HCT116 (cell line): ENCODE measurements around the gene EXOC4. TPM values are rescaled to one million over a fixed set of nuclear protein-coding genes. Genes with fewer than 3 reads are reported as not detected.

Source experiments
- ATAC-seq: fragments of 200-7000 bp; cut with Tn5 transposase; 2 replicates; pipeline ENCODE4 v1.9.1; 2020; ENCODE audit warnings: mild to moderate bottlenecking, moderate library complexity
- BruUV-seq: library from RNA; stranded (reverse); fragments of 400-500 nt; replicated peaks from 2 replicates; lab custom pipeline; 2021; lab: Mats Ljungman, UMichigan
- CTCF ChIA-PET: fragments of 300-600 bp; sonication (Branson Sonifier 250); formaldehyde crosslinking; loops from one replicate; lab custom pipeline; 2021; ENCODE audit warnings: antibody characterized with exemption; lab: Charles Lee
- POLR2A ChIA-PET: fragments of 300-600, 350-600 bp; sonication (Branson Sonifier 250); formaldehyde crosslinking; loops from one replicate; lab custom pipeline; 2021; ENCODE audit warnings: antibody characterized with exemption; lab: Charles Lee
- RAD21 ChIA-PET, 2 experiments: fragments of 300-600 bp; sonication (Branson Sonifier 250); formaldehyde crosslinking; loops; one replicate each; lab custom pipeline; 2023; ENCODE audit warnings: low total read pairs in 2 of 2; ENCODE audit not compliant: uncharacterized antibody in 2 of 2, unreplicated experiment in 2 of 2, low non-redundant PET in 1 of 2; lab: Charles Lee
- DNase-seq: peaks from one replicate; pipeline ENCODE4 v3.0.0-alpha.2; 2010; ENCODE audit warnings: low read depth, low spot score
- H2AFZ ChIP-seq: fragments of 200-600 bp; shearing (Covaris generic), sonication (generic); 2 replicates; pipeline ENCODE4 v1.6.1; 2017; ENCODE audit warnings: low read depth, mixed run types, mixed read lengths, antibody characterized with exemption, low read length; ENCODE audit not compliant: poor library complexity, severe bottlenecking
- H3K27ac ChIP-seq: 2 replicates; pipeline ENCODE4 v1.5.1; 2012; ENCODE audit warnings: low read depth, low read length
- H3K27me3 ChIP-seq: fragments of 200-600 bp; sonication (generic); 2 replicates; pipeline ENCODE4 v1.6.1; 2016; ENCODE audit warnings: mixed run types, low read length, mixed read lengths; ENCODE audit not compliant: insufficient read depth
- H3K36me3 ChIP-seq, 2 experiments: fragments of 200-500 bp in 1 of 2; fragments of 200-600 bp in 1 of 2; sonication (Bioruptor generic) in 1 of 2; sonication (generic) in 1 of 2; 2 replicates each; pipeline versions ENCODE4 v1.5.1 to v1.6.1; 2014 to 2016; ENCODE audit warnings: low read length in 2 of 2, inconsistent platforms in 1 of 2, mixed read lengths in 1 of 2, mixed run types in 1 of 2; ENCODE audit not compliant: insufficient read depth in 2 of 2, control insufficient read depth in 1 of 2
- H3K4me1 ChIP-seq, 2 experiments: fragments of 200-600 bp in 1 of 2; sonication (generic) in 1 of 2; 2 replicates each; pipeline versions ENCODE4 v1.5.1 to v1.6.1; 2012 to 2017; ENCODE audit warnings: low read length in 2 of 2, inconsistent platforms in 1 of 2, mild to moderate bottlenecking in 1 of 2, mixed read lengths in 1 of 2, mixed run types in 1 of 2, moderate library complexity in 1 of 2; ENCODE audit not compliant: insufficient read depth in 2 of 2, control insufficient read depth in 1 of 2
- H3K4me2 ChIP-seq: fragments of 200-600 bp; sonication (generic); 2 replicates; pipeline ENCODE4 v1.6.1; 2017; ENCODE audit warnings: mixed run types, low read length, mixed read lengths
- H3K4me3 ChIP-seq, 2 experiments: fragments of 200-600 bp in 1 of 2; sonication (generic) in 1 of 2; replicated peaks in 1 of 2; 2 replicates each; pipeline ENCODE4 v1.5.1; 2011 to 2016; ENCODE audit warnings: low read length in 2 of 2, control low read depth in 1 of 2, low read depth in 1 of 2, mild to moderate bottlenecking in 1 of 2, mixed read lengths in 1 of 2, mixed run types in 1 of 2
- H3K79me2 ChIP-seq: fragments of 200-600 bp; sonication (generic); 2 replicates; pipeline ENCODE4 v1.6.1; 2017; ENCODE audit warnings: mild to moderate bottlenecking, mixed run types, low read length, moderate library complexity, mixed read lengths; ENCODE audit not compliant: insufficient read depth
- H3K9ac ChIP-seq: fragments of 200-600 bp; sonication (generic); 2 replicates; pipeline ENCODE4 v1.6.1; 2016; ENCODE audit warnings: low read length, mixed read lengths
- H3K9me2 ChIP-seq: fragments of 200-600 bp; sonication (generic), shearing (Covaris generic); 2 replicates; pipeline ENCODE4 v1.6.1; 2017; ENCODE audit warnings: mixed run types, mild to moderate bottlenecking, moderate library complexity; ENCODE audit not compliant: insufficient read depth
- H3K9me3 ChIP-seq, 2 experiments: fragments of 200-500 bp in 1 of 2; fragments of 200-600 bp in 1 of 2; sonication (Bioruptor generic) in 1 of 2; sonication (generic) in 1 of 2; 2 replicates each; pipeline ENCODE4 v1.6.1; 2014 to 2017; ENCODE audit warnings: low read length in 2 of 2, mixed read lengths in 2 of 2, inconsistent platforms in 1 of 2, low read depth in 1 of 2, mild to moderate bottlenecking in 1 of 2, mixed run types in 1 of 2, moderate library complexity in 1 of 2; ENCODE audit not compliant: control insufficient read depth in 1 of 2, insufficient read depth in 1 of 2
- H4K20me1 ChIP-seq: fragments of 200-600 bp; sonication (generic), shearing (Covaris generic); 2 replicates; pipeline ENCODE4 v1.6.1; 2017; ENCODE audit warnings: mixed run types, mild to moderate bottlenecking, moderate library complexity; ENCODE audit not compliant: insufficient read depth
- CBX3 ChIP-seq: IDR thresholded peaks from 2 replicates; pipeline ENCODE4 v1.6.1; 2012; ENCODE audit warnings: low read depth
- FOSL1 ChIP-seq: IDR thresholded peaks from 2 replicates; pipeline ENCODE4 v1.6.1; 2012; ENCODE audit warnings: low read depth
- POLR2AphosphoS5 ChIP-seq: IDR thresholded peaks from 2 replicates; pipeline ENCODE4 v1.6.1; 2011; ENCODE audit warnings: mild to moderate bottlenecking, low read depth, low read length, moderate library complexity
- RAD21 ChIP-seq: IDR thresholded peaks from 2 replicates; pipeline ENCODE4 v1.6.1; 2012; ENCODE audit warnings: low read depth, mild to moderate bottlenecking
- REST ChIP-seq: IDR thresholded peaks from 2 replicates; pipeline ENCODE4 v1.6.1; 2012; ENCODE audit warnings: low read depth
- TCF7L2 ChIP-seq: IDR thresholded peaks from 2 replicates; pipeline ENCODE4 v1.7.0; 2011; ENCODE audit warnings: borderline replicate concordance, inconsistent platforms; ENCODE audit not compliant: insufficient read depth, insufficient read length; ENCODE audit errors: extremely low read depth
- YY1 ChIP-seq: IDR thresholded peaks from 2 replicates; pipeline ENCODE4 v1.6.1; 2011; ENCODE audit warnings: low read length, low read depth, moderate library complexity, mild to moderate bottlenecking; ENCODE audit not compliant: insufficient replicate concordance; ENCODE audit errors: extremely low read depth
- ZFX ChIP-seq: fragments of 450-650 bp; IDR thresholded peaks from 2 replicates; pipeline ENCODE4 v1.6.1; 2017
- intact Hi-C: fragments of 100-400 bp; cut with micrococcal nuclease; formaldehyde crosslinking; loops from 2 replicates; pipeline ENCODE4 v1.10.0; 2022
- total RNA-seq: library from RNA; stranded (reverse); gene quantifications from one replicate; pipeline ENCODE4 v1.2.1, GENCODE V29; 2021; ENCODE audit not compliant: unreplicated experiment

EXOC4 gene
- total RNA-seq, 1 experiment from 2014 or later = 40.3 TPM

- no peak for ATAC-seq
- POLR2A ChIA-PET = no interaction called here
- CTCF ChIA-PET = no interaction called here
- Histone ChIP-seq H4K20me1 (no peaks in the 10 kb centered on the region), H3K27me3 (no peaks in the 10 kb centered on the region), H3K4me1 (no peaks in the 10 kb centered on the region), H3K9ac (no peak overlapping the region), H3K27ac (no peak overlapping the region), H3K79me2 (no peaks in the 10 kb centered on the region), H2AFZ (no peak overlapping the region), H3K4me2 (no peak overlapping the region)
- intact Hi-C loops = no loop called here
- TF ChIP-seq ZFX (no peak), POLR2AphosphoS5 (no peak), FOSL1 (no peak), YY1 (no peak), TCF7L2 (no peak), CBX3 (no peak), REST (no peak), RAD21 (no peak)
- TF ChIP-seq, all 23 proteins: peak for 0
- DNase-seq = no peak
- no peak overlapping the region for H3K4me3 ChIP-seq
- no TSS peak for BruUV-seq
- RAD21 ChIA-PET = no interaction called here
- no peaks in the 10 kb centered on the region; a peak in 1 of 4 replicates for H3K36me3 ChIP-seq
- H3K9me3 ChIP-seq = no peaks in the 10 kb centered on the region; a peak in 1 of 4 replicates
- H3K9me2 ChIP-seq = no peaks in the 10 kb centered on the region
These were observed 77.2 kb downstream of the EXOC4 start for GRCh38 chr7:133330085-133330484.
